Measurements from ENCODE around the gene PNPLA1.

DNA sequence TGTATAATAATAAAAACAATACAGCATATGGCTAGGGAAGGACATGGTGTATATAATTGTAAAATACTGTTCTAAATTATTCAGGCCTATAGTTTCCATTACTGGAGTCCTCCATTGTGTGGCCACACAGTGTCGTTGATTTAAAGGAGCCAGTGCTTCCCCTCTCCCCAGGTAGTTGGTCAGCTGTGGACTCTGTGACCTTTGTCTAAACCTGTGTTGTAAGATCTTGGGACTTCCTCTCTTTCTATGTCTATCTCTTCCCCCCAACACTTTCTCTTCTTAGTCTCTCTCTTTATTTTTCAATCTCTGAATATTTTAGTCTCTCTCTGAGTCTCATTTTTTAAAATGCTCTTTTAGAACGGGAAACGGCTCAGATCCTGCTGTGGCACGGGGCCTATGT is 37.7 kb upstream of the PNPLA1 start:
- TF ChIP-seq POLR2A (IDR thresholded peaks at IDR 0.05) = no peak
- TF ChIP-seq, protein P1, sequence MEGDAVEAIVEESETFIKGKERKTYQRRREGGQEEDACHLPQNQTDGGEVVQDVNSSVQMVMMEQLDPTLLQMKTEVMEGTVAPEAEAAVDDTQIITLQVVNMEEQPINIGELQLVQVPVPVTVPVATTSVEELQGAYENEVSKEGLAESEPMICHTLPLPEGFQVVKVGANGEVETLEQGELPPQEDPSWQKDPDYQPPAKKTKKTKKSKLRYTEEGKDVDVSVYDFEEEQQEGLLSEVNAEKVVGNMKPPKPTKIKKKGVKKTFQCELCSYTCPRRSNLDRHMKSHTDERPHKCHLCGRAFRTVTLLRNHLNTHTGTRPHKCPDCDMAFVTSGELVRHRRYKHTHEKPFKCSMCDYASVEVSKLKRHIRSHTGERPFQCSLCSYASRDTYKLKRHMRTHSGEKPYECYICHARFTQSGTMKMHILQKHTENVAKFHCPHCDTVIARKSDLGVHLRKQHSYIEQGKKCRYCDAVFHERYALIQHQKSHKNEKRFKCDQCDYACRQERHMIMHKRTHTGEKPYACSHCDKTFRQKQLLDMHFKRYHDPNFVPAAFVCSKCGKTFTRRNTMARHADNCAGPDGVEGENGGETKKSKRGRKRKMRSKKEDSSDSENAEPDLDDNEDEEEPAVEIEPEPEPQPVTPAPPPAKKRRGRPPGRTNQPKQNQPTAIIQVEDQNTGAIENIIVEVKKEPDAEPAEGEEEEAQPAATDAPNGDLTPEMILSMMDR (IDR thresholded peaks at IDR 0.05) = no peak

Measured in body of pancreas (tissue), 4 donors.